Activated CD4-positive, alpha-beta T cell treated with anti-CD3 and anti-CD28 coated beads, Interleukin-2, amount 50 U/mL, for 48 hours (primary cell): ENCODE results near the gene EMC8.
A peak's percentile ranks its signal among the peaks of the same experiment; 100 is the strongest.
"Not testable (repeated sequence)": the region's sequence is repeated elsewhere in the genome, so short reads cannot be mapped to it uniquely, and the experiment has no call there.

Experiments
- DNase-seq, 2 experiments: peaks; one replicate each; pipeline ENCODE4 v3.0.0-alpha.2; 2020

EMC8 gene

GRCh38 chr16:85812031-85812807 lies 12.9 kb upstream of the EMC8 start:
- DNase-seq = no peak

- DNase-seq = no peak
Measured at GRCh38 chr16:85810742-85811115, 11.4 kb upstream of the EMC8 start.

DNA sequence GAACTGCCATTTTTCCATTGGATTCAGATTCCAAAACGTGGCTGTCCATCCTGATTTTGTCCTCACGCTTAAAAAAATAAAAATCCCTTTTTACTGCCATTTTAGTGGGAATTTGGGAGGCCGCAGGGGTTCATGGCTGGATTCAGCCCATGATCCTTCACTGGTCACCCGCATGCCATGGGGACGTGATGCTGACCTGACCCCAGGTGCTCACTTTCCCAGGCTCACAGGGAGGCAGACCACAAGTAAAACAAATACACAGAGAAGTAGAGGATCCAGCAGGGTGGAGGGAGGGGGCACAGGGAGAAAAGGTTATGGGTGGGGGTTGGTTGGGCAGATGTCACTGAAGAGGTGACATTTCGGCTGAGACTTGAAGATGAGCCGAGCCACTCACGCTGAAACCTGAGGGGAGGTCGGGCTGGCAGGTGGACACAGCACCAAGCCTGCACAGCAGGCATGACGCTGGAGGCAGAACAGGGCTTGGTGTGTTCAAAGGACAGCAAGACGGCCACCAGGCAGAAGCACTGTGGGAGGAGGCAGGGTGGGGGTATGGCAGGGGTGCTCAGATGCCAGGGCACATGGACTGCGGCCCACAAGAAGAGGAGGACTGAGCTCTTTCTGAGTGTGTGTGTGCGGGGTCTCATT lies 10.9 kb upstream of the EMC8 start:
- DNase-seq = no peak

- no peak for DNase-seq
Measured at GRCh38 chr16:85809645-85810044, 10.3 kb upstream of the EMC8 start.

- DNase-seq = no peak
Measured at GRCh38 chr16:85808926-85809325, 9.6 kb upstream of the EMC8 start.

GRCh38 chr16:85808104-85808503 lies 8.8 kb upstream of the EMC8 start:
- not testable (repeated sequence) for DNase-seq

GRCh38 chr16:85807340-85807739 lies 8.0 kb upstream of the EMC8 start:
- DNase-seq = not testable (repeated sequence)

GRCh38 chr16:85806539-85806938 lies 7.2 kb upstream of the EMC8 start:
- no peak for DNase-seq

DNA sequence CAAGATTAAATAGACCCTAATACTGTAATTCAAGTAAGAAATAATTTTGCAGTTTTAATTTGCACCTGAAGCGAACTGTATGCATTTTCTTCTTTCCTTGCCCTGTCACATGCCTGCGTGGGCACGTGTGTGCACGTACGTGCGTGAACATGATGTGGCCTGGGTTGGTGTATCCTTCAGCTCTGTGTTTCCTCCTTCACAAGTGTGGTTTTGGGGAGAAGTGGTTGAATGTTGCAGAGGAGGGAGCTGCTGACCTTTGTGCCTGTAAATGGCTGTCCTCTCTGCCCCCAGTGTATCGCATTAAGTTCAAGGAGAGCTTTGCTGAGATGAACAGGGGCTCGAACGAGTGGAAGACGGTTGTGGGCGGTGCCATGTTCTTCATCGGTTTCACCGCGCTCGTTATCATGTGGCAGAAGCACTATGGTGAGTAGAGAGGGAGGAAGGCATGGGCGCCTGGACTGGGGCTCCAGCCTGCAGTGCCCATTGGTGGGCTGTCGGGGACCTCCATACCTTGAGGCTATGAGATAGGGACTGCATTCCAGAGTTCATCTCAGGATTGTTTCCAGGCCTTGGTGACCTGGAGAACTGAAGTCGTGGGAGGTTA lies 6.2 kb upstream of the EMC8 start:
- no peak for DNase-seq

DNA sequence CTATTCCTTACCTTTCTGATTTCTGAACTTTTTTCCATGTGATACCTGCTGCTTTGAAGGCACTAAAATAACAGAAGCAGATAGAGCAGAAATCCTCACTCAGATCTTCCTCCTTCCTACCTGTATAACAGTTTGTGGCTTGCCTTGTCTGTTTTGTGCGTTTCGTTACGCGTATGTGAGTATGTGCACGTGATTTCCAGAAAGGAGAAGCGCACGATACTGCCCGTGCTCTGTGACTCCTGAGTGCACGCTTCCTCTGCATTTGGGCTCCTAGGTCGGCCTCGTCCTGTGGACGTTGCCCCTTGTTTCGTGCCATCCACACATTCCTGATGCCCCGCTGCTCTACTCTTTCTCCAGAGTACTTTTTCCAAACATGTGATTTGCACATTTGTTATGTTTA lies 4.2 kb upstream of the EMC8 start:
- no peak for DNase-seq

DNA sequence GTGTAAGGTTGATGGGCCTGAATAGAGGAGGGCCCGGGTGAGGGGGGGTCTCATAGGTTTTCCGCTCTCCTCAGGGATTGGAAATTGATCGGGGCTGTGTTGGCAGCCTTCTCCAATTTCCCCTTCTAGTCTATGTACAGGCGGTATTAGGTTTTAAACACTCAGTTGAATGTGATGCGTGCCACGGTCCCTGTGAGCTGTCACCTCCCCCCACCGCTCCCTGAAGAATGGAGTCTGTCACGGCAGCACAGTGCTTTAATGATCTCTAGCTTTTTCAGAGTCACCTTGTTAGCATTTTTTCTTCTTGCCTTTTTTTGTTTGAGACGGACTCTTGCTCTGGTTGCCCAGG lies 951 bp upstream of the EMC8 start:
- peak in 1 of 2 experiments; percentile 9 for DNase-seq

DNA sequence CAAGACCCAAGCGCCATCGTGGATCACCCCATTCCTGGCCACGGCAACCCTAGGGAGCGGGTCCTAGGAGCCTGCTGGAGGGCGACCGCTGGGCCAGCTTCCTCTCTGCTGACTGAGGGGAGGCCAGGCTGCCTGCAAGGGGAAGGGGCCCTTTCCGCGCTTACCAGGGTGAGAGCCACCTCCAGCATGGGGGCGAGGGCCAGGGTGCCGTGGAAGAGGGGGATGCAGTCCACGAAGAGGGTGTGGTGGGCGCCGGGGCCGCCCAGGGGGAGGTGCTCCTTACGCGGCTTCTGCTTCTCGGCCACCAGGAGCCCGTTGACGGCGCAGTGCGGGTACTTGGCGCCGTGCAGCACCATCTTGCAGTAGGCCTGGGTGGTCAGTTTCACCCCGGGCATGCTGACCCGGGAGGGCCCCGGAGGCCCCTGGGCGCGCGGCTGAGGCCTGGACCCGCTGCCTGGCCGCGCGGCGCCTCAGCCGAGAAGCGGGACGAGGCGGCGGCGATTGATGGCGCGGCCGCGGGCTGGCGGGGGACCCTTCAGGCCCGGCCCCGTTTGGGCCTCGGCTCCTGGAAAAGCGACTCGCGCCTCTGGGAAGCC lies 345 bp downstream of the EMC8 start:
- peak; percentile 29 to 34 for DNase-seq

GRCh38 chr16:85798283-85798776 lies 1.0 kb downstream of the EMC8 start:
- DNase-seq = no peak

GRCh38 chr16:85796599-85796998 lies 2.7 kb downstream of the EMC8 start:
- no peak for DNase-seq

DNA sequence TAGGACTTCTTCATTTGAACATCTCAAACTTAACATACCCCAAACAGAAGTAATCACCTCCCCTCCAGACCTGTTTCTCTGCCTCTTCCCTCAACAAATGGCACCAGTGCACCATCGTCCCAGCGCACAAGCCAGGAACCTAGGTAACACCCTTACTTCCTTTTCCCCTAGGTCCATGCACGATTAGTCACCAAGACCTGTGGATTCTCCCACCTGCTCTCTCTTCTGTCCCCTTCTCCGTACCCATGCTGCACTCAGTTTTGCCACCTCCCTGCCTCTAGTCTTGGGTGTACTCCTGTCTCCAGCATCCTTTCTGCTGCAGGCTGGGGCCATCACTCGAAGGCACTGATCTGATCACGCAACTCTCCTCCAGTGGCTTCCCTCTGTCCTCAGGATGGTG lies 3.2 kb downstream of the EMC8 start:
- no peak for DNase-seq

DNA sequence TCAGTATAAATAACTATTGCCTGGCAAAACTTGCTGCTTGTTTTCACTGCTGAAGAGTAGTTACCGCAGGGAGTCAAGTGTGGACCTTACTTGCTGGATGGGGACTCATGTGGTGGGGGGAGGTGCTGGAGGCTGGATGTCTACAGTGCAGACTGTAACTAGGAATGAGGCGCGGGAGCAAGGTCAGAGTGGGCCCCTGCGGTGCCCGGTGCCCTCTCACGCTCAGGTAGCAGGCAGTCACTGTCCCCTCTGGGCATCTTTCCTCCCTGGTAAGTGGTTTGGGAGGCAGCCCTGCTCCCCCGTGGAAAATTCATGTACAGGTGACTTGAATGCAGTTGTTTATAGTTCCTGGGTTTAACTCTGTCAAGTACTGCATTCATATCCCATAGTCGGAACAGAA lies 4.6 kb downstream of the EMC8 start:
- DNase-seq = no peak

DNA sequence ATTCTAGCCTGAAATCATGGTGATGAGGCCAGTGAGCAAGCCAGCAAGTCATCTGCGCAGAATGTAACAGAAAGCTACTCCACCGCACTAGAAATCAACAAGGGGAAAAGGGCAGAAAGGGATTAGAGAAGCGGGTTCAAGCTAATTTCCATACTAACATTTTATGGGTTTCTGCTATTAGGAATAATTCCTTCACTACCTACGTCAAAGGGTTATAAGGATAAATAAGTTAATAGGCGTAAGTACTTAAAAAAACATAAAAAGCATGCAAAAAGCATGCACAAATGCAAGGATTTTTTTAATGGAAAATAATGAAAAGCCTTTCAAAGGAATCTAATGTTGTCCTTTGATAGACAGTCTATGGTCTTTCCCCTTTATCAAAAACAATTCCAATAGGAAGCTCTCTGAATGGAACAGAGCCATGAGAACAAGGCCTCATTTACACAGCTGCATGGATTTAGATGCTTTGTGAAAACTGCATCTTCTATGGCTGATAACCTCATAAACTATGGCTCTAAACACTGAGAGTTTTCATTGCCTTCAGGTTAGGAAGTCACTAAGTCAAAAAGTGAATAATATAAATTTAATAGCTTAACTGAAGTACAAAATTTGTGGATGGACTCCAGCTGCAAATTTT lies 5.6 kb downstream of the EMC8 start:
- DNase-seq = no peak

DNA sequence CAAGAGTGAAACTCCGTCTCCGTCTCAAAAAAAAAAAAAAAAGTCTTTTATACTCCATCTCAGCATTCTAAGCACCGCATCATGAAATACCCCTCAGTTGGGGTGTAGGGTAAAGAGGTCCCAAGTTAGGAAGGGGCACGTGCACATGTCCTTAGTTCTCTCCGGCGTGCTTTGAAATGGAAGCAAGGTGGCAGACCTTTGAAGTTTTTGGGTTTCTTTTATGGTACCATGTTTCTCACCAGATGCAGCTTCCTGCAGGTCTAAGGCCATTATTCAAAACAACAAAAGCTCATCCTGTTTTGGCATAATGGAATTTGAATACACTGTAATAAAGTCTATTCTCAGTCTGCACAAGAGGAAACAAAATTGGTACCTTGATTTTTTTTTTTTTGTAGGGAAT lies 9.6 kb downstream of the EMC8 start:
- DNase-seq = no peak

- DNase-seq = no peak
Measured at GRCh38 chr16:85788819-85789218, 10.5 kb downstream of the EMC8 start.

- no peak for DNase-seq
Measured at GRCh38 chr16:85785927-85786326, 13.4 kb downstream of the EMC8 start.

- DNase-seq = no peak
Measured at GRCh38 chr16:85784813-85785212, 14.5 kb downstream of the EMC8 start.

- no peak for DNase-seq
Measured at GRCh38 chr16:85783441-85783840, 15.9 kb downstream of the EMC8 start.

- no peak for DNase-seq
Measured at GRCh38 chr16:85782451-85782850, 16.9 kb downstream of the EMC8 start.
